ENCODE measurements around the gene ARHGEF40.
"Not testable (repeated sequence)": the region's sequence is repeated elsewhere in the genome, so short reads cannot be mapped to it uniquely, and the experiment has no call there.

ARHGEF40 gene

DNA sequence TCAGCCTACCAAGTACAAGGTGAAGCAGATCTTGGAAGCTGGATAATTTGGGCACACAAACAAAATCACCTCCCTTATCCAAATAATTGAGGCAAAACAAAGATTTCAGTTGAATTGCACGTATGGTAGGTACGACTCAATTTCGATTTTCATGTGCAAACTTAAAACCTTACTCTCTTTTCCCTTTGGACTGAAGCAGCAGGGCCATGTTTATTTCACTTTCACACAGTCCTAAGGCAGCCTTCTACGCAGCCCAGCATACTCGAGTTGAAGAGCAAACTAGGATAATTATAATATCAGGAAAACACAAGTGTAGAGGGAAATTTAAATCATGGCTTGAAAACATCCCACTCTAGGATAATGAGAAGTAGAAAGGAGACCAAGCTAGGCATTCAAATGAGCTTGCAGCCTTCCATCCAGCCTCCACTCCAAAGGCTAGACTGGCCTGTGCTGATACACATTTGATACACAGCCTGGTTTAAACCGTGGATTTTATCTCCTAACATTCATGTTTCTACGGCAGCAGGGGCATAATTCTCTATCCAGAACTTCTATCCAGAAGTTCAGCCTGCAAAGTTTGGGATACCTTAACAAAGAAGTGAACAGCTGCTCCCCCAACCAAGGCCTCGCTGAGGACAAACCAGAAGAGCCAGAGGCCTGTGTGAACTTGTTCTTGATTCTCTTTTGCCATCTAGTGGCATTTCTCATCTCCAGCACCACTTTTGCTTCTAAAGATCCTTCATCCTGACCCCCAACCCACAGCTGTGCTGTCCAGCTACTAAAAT is 30.3 kb upstream of the ARHGEF40 start:
- no peak for DNase-seq (ENCODE audit: low read depth in 2 of 2)

DNA sequence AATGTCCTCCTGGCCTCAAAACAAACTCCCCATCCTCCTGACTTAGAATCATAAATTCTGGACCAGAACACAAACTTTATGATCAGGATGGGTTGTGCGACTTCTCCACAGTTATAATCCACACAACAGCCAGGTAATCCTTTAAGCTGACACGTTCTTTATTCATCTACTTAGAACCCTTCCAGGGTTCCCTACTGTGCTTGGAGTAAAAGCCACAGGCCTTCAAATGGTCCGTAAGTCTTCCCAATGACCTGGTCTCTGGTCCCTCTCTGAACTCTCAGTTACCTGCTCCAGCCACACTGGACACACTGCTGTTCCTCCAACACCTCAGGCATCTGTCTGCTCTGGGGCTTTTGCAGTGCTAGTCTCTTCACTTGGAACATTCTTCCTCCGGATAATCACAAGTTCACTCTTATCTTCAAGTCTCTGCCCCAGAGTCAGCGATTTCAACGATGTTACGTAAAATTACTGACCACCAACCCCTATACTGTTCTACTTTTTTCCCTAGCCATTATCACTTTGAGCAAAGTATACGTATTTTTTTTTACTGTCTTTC is 29.7 kb upstream of the ARHGEF40 start:
- no peak for DNase-seq (ENCODE audit: low read depth in 2 of 2)

DNA sequence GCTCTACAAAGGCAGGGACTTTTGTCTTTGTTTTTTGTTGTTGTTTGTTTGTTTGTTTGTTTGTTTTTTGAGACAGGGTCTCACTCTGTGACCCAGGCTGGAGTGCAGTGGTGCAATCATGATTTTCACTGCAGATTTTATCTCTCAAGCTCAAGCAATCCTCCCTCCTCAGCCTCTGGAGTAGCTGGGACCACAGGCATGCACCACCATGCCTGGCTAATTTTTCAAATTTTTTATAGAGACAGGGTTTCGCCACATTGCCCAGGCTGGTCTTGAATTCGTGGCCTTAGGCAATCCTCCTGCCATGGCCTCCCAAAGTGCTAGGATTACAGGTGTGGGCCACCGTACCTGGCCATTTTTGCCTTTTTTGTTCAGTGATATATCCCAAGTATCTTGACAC is 29.2 kb upstream of the ARHGEF40 start:
- DNase-seq (ENCODE audit: low read depth in 2 of 2), result not testable (repeated sequence)

DNA sequence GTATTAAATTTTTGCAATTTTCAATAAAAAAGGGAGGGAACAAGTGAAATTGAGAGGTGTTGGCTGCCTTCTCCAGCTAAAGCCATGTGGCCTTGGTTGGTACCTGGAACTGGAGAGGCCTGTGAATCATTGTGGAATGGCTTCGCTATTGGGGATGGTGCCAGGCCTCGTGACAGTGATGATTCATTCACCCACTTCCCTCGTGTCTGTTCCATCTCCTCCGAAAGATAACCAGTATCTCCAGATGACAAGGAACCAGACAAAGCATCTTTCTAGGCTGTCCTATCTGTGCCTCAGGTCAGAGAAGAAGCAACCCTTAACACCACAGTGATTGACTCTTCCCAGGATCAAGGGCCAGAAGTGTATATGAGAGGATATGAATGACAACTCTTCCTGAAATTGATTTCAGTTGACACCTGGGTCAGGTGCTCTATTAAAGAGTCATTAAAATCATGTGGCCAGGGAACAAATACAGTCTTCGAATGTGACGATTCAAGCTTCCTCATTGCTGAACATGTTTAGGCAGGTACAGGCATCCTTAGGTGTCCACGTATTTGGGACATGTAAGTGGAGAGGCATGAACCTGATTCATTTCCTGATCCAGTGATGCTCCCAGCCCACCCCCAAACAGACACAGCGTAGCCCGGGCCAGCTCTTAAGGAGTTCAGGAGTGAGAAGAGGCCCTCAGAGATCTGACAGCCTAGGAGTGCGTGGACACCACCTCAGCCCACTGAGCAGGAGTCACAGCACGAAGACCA is 28.2 kb upstream of the ARHGEF40 start, which contains the start of gene RNASE7:
RNASE7 (plus strand) TSS at position 687 of the 758 bp plus-strand sequence. CDS start 631 bp downstream, outside the sequence.
- DNase-seq (ENCODE audit: low read depth in 2 of 2), result no peak

DNA sequence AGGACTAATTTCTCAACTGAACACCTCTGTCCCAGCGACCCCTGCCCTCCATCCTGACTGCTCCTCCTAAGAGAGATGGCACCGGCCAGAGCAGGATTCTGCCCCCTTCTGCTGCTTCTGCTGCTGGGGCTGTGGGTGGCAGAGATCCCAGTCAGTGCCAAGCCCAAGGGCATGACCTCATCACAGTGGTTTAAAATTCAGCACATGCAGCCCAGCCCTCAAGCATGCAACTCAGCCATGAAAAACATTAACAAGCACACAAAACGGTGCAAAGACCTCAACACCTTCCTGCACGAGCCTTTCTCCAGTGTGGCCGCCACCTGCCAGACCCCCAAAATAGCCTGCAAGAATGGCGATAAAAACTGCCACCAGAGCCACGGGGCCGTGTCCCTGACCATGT is 27.2 kb upstream of the ARHGEF40 start:
- no peak for DNase-seq (ENCODE audit: low read depth in 2 of 2)

DNA sequence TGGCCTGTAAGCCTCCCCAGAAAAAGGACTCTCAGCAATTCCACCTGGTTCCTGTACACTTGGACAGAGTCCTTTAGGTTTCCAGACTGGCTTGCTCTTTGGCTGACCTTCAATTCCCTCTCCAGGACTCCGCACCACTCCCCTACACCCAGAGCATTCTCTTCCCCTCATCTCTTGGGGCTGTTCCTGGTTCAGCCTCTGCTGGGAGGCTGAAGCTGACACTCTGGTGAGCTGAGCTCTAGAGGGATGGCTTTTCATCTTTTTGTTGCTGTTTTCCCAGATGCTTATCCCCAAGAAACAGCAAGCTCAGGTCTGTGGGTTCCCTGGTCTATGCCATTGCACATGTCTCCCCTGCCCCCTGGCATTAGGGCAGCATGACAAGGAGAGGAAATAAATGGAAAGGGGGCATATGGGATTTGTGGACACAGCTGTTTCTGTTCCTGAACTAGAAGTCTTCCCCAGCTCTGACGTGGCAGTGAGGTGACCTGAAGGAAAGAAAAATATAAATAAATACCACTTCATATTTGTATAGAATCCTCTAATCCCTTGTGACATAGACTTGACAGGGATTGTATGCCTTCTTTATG is 26.6 kb upstream of the ARHGEF40 start:
- DNase-seq (ENCODE audit: low read depth in 2 of 2), result no peak

DNA sequence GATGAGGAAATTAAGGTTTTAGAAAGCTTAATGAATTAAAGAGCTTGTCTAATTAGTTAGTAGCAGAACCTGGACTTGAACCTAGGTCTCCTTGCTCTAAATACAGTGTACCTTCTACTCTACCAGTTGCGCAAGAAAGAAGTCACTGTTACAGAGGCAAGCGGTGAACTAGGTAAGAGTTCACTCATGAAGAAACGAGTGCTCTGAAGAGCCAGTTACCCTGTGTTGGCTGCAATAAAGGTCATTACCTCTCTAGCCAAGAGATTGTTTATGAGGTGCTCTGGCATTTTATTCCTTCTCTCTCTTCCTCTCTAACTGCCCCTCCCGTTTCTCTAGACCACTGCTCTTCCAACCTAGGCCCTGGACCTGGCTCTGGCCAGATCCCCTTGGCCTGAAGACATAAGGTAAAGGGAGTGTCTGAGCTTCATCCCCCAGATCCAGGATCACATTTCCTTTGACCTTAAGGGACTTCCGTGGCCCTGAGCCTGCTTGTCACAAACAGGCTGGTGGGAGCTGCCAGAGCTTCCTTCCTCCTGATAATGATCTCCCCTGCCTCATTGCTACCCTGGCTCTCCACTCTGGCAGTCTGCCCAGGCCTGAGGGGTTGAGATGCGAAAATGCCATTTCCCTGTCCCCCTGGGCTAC is 26.0 kb upstream of the ARHGEF40 start:
- DNase-seq (ENCODE audit: low read depth in 2 of 2), result no peak

DNA sequence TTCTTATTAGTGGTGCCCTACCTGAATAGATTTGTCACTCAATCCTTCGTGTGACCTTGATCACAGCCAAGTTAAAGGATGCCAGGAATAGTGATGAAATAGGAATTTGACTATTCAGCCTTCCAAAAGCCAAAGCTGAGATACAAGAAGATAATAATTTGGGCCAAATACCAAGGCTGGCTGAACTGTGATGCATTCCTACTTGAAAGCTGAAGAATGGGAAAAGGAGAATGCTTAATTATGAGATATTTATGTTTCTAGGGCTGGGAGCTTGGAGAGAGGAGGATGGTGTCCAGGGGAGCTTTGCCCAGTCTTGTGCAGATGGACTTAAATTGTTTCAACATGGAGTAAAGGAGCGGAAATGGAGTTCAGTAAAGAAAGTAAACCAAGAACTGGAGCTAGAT is 22.7 kb upstream of the ARHGEF40 start:
- DNase-seq (ENCODE audit: low read depth in 2 of 2), result no peak

DNA sequence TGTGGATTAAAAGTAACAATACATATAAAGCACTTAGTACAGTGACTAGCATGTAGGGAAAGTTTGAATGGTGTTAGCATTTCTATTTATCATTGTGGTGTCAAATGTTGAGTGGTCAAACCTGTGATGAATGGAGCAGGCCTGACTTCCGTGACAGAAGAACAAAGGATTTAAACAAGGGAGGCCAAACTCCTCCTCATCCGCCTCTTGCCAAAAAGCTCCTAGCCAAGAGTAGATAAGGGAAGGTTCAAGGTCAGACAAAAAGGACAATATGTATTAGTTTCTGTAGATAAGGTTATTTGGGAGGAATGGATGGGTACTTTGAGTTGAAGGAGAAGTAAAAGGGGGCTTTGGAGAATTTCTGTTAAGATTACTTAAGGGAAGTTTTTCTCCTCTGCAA is 21.5 kb upstream of the ARHGEF40 start:
- DNase-seq (ENCODE audit: low read depth in 2 of 2), result no peak

DNA sequence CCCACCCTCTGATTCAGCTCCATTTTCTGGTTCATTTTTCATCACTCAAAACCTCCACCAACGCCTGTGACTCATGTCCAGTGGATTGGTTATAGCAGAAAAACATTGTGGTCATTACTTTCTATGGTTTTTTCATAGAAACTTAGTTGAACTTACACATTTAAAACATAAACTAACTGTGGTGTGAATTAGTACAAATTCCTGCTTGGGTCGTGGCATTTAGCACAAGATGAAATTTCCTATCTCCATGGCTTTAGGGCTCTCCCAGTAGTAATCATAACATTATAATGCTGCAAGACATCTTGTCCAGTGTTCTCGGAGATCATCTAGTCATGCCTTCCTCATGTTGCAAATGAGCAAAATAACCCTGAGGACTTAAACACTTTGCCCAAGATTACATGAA is 20.8 kb upstream of the ARHGEF40 start:
- DNase-seq (ENCODE audit: low read depth in 2 of 2), result no peak

DNA sequence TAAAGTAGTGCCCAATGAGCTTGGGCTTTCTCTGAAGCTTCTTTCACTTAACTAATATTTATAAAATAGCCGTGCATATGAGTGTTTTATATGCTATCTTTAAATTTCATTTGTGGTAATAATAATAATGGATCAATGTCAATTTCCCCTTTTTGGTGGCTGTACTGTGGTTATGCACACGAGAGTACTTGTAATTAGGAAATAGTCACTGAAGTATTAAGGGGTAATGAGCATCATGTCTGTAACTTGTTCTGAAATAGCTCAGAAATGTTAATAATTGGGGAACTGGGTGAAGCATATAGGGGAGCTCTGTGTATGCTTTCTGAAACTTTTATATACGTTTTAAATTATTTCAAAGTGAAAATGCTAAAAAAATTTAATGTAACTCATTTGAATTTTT is 19.5 kb upstream of the ARHGEF40 start:
- no peak for DNase-seq (ENCODE audit: low read depth in 2 of 2)

DNA sequence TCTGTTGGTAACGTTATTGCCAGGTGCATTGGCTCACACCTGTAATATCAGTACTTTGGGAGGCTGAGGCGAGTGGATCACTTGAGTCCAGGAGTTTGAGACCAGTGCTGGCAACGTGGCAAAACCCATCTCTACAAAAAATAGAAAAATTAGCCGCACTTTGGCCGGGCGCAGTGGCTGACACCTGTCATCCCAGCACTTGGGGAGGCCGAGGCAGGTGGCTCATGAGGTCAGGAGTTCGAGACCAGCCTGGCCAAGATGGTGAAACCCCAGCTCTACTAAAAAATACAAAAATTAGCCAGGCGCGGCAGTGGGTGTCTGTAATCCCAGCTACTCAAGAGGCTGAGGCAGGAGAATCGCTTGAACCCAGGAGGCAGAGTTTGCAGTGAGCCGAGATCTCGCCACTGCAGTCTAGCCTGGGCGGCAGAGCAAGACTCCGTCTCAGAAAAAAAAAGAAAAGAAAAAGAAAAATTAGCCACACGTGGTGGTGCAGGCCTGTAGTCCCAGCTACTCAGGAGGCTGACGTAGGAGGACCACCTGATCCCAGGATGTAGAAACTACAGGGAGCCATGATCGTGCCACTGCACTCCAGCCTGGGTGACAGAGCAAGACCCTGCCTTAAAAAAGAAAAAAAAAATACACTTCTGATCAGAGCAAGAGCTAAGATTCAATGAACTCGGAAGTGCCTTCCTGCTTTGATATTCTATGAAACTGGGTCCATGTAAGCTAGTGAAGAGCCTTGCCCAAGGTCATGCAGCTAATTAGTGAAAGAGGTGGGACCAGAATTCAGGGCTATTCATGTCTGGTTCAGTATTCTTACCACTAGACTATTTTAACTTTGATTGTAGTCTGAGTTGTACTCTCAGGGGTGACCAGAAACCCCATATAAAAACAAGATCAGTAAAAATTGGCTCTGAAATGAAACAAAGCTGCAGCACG is 16.7 kb upstream of the ARHGEF40 start:
- no peak for DNase-seq (ENCODE audit: low read depth in 2 of 2)

DNA sequence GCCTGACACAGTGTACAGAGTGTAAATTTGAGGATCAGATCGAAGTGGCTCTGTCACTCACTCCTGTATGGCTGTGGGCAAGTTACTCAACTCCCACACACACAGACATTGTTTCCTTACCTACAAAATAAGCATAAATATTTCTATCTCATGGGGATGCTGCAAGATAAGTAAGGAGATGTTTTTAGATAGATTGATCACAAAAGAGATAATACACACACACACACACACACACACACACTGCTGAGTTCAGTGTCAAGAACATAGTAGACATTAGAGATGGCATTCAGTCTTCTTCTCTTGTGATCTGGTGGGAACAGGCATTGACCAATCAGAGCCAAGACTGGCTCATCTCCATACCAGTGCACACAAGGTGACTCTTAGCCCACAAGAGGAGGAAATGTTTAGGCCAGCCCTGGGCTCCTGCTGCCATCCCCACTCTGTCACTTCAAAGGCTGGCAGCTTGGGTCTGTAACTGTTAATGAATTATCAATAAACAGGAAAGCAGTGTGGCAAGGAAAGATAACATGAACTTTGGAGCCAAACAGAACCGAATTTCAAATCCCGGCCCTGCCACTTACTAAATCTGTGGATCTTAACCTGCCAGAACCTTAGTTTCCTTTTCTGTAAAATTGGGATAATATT is 15.9 kb upstream of the ARHGEF40 start:
- no peak for DNase-seq (ENCODE audit: low read depth in 2 of 2)

DNA sequence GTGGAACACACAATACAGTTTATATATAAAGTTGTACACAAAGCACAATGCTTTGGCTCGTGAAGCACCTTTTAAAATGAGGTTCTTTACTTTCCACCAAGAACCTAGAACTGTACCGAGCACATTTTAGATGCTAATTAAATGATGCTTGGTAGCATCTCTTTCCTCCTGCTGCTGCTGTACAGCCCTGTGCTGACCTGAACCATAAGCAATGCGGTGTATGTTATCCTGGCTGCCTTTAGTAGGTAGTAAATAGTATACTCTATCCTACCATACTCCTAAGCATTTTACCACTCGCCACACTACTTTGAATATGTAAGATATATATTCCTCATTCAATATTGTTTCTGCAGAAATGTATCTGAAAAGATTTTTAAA is 15.3 kb upstream of the ARHGEF40 start:
- no peak for DNase-seq (ENCODE audit: low read depth in 2 of 2)

DNA sequence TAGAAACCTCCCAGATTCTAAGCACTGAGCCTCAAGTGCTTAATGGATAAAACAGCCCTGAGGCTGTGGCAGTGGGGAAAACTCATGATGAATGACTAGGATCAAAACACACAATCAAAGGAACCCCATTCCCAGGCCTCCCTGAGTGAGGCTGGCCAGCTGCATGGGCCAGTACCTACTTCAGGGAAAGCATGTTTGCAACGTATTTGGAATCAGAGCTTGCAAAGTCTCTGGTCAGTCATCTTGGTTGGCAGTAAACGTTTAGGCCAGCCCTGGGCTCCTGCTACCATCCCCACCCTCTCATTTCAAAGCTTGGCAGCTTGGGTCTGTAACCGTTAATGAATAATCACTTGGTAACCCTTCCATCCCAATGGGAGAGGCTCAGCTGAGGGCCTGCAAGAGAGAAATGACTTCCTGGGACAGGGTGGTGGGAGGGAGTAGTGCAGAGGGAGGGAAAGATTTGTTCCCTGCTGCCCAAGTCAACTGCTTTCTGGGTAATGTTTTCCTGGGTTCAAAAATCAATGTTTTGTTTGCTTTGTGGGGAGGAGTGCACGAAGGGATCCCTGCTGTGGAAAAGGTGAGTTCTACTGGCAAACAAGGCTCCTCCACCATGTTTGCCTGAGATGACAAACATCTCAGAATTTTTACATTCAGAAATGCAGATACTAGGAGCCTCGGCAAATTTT is 14.5 kb upstream of the ARHGEF40 start:
- no peak for DNase-seq (ENCODE audit: low read depth in 2 of 2)

DNA sequence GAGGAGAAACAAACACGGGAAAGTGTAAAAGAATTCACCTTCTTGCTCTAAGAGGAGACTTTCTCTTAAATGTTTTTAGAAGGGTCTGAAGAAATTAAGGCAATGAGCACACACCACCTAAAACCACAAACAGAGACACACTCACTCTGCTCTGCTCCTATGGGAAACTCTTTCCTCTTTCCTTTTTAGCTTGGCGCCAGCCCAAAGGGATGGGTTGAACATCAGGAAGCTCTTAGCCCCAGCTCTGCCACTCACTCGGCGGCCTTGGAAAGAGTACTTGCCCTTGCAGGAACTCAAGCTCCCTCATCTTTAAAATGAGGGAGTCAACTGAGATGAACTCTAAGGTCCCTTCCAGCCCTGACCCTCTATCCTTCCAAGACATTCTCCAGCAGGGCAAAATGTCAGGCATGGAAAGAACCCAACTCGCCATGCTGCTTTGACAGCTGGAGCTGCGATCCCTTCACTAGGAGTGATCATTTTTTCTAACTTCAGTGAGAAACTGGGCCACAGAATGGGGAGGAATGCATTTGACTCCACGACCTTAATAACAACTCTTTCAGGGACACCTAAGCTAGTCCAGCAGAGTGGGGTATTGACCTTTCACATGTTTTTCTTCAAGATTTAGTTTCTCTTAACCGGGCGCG is 13.5 kb upstream of the ARHGEF40 start:
- DNase-seq (ENCODE audit: low read depth in 2 of 2), result no peak

DNA sequence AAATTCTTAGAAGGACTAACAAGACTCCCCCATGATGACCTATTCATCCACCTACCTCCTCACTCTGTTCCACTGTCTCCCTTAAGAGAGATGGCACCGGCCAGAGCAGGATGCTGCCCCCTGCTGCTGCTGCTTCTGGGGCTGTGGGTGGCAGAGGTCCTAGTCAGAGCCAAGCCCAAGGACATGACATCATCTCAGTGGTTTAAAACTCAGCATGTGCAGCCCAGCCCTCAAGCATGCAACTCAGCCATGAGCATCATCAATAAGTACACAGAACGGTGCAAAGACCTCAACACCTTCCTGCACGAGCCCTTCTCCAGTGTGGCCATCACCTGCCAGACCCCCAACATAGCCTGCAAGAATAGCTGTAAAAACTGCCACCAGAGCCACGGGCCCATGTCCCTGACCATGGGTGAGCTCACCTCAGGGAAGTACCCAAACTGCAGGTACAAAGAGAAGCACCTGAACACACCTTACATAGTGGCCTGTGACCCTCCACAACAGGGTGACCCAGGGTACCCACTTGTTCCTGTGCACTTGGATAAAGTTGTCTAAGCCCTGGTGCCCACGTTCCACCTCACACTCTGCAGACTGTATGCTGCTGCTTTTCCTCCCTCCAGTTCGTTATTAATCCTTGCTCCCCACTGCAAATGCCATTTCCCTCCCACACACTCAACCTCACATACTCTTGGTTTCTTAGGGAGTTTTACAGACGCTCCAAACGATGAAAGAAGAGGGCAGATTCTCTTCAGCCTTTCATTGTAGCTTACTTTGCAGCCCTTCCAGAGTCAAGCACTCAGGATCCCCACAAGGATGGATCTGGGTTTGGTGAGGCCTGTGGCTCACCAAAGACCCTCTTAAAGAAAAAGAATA is 12.1 kb upstream of the ARHGEF40 start, which contains the start of gene RNASE8:
RNASE8 (plus strand) TSS at position 20 of the 873 bp plus-strand sequence; CDS start at position 91, 71 bp downstream.
- no peak for DNase-seq (ENCODE audit: low read depth in 2 of 2)

DNA sequence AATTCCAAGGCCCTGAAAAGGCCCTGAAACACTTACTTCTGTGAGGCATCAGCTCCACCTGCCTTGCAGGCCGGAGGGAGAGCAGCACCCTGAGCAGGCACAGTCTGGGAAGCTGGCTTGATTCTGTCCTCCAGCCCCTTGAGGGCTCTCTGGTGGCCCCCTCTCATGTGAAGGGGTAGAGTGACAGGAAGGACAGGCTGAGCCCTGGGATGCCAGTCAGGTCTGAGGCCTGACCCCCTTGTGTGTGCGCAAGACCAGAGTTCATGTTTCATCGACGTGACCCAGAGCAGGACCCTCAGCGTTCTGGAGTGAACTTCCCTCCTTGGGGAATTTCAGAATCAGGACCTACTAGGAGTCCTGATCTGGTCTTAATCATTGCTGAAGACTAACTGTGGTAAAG is 11.2 kb upstream of the ARHGEF40 start:
- DNase-seq (ENCODE audit: low read depth in 2 of 2), result no peak
